Stimulated activated CD8-positive, alpha-beta memory T cell treated with anti-CD3 and anti-CD28 coated beads, Interleukin-7, amount 100 ng/mL, for 1 hour (primary cell): ENCODE measurements around the gene DCX.

ENCODE experiments used
- DNase-seq, 2 donors: peaks; one replicate each; pipeline ENCODE4 v3.0.0-alpha.2; 2020; ENCODE audit warnings: low read depth in 2 of 2

DCX gene

DNA sequence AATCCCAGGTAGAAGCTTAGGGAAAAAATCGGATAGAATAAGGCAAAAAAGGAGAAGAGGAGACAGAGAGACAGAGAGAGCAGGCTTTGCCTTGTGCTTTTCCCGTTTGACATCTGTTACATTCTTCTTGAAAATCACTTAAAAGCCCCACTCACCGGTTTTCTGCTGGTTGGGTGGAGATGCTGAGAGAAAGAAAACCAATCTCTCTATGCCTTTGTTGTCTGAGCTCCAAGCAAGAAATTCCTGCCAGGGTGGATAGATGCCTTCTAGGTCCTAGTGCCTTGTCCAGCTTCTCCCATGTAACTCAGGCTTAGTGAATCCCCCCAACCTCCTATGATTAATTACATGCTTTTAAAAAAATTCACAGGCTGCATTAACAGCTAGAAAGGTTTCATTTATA is at the start of gene DCX:
Gene DCX, minus strand, starts transcription at position 210 of the 400 bp plus-strand sequence. CDS start 1,794 bp downstream, outside the sequence.
- DNase-seq = no peak

DNA sequence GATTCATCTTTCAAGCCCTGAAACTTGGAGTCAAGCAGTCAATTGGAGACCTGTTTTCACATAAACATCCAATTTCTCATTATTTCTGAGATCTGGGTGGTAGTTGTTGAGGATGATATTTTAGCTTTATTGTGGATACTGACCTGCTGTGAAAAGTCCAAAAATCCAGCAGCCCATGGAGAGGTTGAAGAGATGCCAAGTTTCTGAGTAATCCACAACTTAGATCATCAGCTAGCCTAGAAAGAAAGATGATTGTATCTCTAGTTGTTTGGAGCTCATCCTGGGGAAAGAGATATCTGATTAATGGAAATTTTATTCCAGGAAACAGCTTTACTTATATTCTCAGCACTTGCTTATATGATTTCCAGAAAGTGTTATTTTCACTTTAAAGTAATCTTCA is 48.6 kb upstream of the DCX start:
- no peak for DNase-seq

DNA sequence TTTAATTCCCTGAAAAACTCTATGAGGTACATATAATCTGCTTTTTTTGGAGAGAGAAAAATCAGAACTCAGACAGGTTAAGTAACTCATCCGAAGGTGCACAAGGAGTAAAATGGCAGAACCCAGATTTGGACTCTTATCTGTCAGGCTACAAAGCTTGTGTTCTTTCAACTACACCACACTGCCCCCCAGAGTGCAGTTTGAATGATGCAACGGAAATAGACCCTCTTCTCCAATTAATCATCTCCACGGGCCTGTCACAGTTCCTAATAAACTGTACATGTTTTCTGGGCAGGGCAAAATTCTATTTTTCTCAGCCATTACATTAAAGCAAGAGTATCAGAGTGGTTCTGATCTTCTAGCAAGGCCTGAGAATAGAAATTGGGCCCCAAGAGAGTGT is 35.3 kb upstream of the DCX start:
- no peak for DNase-seq

DNA sequence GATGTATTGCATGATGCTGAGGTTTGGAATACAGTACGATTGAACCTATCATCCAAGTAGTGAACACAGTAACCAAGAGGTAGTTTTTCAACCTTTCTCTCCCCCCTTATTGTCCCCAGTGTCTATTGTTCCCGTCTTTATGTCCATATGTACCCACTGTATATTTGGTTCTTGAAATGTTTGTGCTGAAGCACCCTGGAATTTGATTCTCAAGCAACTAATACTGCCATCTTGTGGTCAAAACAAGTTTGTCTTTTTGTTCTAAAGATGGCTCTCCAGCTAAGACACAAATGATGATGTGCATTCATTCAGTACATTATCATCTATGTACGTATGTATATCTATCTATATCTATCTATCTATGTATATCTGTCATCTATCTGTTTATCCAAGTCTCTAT is 33.5 kb upstream of the DCX start:
- DNase-seq = no peak

DNA sequence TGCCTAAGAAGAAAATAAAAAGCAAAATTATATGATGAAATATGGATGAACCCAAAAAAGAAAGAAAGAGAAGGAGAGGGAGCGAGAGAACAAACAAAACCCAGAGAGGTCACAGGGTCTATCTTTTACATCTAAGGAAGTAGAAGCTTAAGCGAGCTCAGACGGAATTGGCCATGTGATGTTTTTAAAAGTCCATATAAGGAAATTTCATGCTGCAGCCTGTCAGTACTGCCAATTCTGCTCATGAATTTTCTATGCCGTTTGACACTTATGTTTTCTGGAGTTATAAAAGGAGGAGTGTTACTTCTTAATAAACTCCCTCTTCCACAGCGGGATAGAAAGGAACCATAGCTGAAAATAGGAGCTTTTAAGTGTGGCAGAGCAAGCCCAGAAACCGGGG is 32.9 kb upstream of the DCX start:
- DNase-seq = no peak

DNA sequence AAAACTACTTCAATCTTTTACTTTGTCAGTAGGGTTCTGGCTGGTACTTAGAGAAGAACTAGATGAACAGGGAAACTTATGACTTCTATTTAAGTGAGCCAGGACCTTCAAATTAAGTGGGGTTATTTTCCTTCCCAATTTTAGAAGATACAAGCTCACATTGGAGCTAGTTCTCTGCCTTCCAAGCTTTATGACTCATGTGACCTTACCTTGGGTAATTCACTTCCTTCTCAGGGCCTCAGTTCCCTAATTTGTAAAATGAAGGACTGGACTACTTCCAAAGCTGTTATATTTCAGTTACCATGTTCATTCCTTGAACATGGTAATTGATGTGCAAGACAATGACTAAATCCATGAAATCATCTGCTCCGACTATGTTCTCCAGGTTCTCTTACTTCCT is 32.0 kb upstream of the DCX start:
- no peak for DNase-seq

DNA sequence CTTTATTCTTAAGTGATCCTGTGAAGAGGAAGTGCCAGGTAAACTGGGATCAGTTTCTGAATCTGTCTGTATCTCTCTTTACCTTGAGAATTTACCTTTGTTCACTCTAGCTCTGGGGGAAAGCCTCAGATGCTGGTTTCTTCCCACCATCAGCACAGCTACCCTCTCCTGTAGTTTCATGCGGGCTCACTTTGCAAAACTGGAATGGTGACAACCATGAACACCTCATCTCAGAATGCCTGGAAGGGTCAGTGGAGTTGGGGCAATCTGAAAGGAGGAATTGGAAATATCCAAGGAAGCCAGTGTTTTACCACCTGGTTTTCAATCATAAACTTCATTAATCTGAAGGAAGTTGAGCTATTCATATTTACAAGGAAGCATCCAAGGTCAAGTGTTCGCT is 30.8 kb upstream of the DCX start:
- no peak for DNase-seq

DNA sequence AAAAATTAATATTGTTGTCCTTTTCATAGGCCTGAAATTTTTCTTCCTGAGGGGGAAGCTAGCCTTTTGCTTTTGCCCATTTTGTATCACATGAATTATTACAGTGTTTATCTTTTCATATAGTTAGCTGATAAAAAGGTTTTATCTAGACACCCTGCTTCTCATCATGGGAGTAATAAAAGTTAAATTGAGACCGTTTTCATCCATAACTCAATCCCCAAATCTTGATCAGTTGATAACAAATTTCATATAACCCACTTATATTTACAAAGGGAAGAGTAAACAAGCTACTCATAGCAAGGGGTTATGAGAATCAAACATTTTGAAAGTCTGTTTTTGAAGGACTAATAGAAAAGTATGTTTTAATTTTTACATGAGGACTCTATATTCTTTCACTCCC is 23.5 kb upstream of the DCX start:
- DNase-seq = no peak

DNA sequence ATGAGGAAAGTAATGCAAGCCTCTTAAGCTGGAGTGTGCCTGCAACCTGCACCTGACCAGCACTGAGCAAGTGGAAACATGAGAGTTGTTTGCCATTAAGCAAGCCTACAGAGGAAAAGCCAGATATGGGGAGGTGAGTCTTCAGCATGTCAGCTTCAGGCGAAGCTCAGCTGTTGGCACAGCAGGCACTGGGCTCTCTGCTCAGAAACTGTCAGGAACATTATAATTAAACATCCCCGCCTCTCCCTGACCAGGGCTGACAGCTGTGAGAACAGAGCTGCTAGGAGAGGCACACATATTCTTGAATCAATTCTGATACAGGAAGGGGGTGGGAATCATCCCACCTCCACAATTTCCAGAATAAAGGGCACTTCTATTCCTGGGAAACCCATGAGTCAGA is 19.0 kb upstream of the DCX start:
- DNase-seq = no peak

DNA sequence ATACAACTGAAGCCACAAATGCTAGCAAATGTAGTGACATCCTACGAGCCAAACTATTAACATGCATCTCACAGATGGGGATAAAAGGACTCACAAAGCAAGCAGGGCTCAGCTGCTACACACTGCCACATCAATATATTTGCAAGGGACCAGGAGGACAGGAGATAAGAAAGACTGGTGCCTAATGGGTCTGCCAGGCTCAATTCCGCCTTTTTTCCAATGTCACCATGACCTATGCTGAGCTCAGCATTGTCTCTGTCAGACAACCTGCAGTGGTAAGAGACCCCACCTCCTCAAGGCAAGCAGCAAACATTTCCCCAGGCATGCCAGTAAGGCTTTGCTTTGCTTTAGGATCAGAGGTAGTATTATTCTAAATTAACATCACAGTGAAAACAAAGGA is 435 bp downstream of the DCX start:
- no peak for DNase-seq

DNA sequence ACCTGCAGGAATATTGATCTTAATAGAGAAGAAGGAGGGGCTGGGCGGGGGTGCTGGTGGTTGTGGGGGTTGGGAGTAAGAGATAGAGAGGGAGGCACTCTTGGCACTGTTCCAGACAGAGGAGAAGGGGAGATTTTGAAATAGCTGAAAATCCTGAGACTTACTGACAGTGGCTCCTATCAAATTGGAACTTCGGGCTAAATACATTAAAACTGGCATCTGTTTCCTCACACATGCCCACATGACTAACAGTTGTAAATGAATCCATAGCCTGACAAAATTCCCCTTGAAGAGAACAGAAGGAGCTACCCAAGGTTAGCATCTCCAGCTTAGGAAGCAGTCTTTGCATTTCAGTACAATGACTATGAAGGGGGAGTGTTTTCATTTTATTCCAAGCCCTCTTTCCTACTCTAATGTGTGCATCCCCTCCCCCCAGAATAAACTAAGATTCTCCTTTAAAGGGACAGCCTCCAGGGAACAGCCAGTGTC is 1.4 kb downstream of the DCX start:
- DNase-seq = no peak

DNA sequence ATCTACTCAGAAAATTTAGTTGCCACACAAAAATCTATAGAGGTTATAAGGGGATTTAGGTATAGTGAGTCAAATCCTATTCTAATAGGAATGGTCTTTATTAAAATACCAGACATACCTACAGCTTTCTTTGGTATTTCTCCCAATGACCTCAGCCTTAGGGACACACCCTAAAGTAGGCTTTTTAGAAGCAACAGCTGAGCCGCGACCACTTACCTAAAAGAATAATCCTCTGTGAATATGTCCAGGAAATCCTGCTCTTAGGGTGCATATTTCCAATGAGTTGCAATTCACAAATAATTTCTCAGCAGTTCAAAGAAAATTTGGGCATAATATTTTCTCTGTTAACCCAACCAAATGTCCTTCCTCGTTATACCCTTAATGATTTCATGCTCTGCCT is 2.7 kb downstream of the DCX start:
- no peak for DNase-seq

DNA sequence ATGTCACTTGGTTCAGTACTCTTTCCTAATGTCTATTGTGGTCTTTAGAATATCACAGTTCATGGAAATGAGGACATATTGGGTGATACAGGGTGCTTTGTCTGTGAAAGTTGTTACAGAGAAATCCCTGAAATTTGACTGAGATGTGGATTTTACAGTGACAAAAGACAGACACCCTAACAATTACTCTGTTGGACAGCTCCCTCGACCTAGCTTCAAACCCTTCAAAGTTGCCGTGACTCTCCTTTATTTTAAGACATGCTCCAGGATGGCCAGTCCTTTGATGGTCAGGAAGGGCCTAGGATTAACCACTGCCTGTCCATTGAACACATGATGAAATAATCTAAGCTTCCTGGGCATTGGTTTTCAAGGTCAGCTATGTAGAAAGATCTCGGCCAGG is 4.0 kb downstream of the DCX start:
- DNase-seq = no peak

DNA sequence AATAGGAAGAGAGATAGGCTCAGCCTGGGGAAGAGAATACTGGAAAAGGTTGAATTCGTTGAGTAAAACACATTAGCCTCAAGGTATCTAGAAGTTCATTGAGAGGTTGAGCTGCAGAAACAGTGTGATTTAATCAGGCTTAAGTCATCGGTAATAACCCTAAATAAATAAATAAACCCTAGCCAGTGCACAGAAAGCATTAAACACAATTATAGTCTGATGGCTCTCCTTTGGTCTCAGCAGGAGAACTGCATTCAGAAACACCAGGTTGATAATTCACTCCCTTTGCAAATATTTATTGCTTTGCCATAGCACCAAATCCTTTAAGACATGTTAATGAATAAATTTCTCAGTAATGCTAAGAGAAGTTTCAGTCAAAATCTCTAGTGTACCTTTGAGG is 9.6 kb downstream of the DCX start:
- DNase-seq = no peak

DNA sequence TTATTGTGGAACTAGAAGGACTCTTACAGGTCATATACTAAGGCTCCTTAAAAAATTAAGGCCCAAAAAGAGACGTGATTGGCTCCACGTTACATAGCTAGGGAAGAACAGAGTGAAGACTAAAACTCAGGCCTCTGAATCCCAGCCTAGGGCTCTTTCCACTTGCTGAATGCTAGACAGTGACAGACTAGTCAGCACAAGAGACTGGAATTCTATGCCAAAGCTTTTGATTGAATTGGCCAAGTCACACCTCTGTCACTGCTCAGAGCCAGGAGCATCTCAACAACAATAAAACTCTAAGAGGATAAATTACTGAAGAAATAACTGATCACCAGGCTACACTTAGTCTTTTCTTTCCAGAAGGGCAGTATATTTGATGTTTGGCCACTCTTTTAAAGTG is 16.8 kb downstream of the DCX start:
- no peak for DNase-seq

DNA sequence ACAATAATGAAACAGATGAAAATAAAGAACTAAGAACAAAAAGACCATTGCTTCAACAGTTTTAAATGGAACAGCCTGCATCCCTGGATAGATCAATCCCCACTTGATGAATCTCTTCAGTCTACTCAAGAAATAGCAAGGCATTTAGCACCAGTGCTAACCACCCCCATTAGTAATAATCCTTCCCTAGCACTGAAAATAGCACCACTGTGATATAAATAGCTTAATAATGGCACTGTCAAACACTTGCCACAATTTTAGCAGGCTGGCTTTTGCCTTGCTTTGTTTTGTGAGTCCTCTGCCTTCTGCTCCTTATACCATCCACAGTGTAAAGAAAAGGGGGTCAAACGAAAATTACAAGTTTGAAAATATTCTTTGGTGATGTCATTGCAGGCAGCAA is 17.4 kb downstream of the DCX start:
- no peak for DNase-seq

DNA sequence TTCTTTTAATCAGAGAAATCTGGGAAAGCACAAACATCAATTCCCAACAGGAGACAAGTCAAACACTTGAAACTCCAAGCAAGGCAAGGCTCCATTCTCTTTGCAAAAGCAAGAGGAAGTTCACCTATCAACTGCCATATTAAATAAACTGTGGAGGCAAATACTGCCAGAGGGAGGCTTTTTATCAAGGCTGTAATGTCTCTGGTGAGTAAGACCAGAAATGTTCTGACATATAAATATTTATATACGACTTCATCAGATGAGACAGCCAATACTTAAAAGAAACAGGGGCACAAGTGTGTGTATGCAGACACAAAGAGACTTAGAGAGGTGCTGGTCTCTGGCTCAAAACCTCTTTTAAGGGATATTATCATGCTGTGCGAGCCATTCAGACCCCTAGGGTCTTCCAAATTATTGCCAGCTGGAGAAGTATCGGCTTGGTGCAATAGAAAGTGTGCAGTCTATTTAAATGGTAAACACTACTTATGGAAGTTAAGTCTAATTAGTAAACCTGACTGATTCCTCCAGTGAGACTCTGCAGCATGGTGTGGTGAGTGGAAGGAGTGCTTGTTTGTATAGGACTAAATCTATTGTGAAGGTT is 24.4 kb downstream of the DCX start:
- DNase-seq = no peak

DNA sequence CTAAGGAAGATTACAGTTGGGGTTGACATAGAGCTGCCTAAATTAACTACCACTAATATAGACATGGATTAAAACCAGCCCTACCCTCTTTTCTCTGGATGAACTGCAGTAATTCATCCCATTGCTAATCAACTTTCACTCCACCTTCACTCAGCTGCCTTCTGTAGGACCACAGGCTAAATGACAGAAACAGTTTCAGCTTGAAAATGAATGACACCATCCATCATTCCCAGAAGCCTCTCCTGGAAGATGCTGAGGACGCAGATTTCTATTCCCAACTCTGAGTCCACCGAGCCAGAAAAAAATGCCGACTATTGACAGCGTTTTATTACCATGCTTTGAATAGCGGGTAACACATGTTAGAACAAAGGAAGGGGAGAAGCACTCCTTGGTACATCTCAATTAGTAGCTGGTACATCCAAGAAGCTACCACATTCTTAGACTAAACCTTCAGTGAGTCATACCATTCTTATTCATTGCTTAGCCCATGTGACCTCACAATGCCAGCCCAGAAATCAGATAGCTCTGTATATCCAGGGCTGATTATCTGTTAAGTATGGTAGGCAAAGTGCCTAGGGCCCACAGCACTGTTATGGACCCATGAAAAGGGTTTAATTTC is 25.3 kb downstream of the DCX start:
- no peak for DNase-seq

DNA sequence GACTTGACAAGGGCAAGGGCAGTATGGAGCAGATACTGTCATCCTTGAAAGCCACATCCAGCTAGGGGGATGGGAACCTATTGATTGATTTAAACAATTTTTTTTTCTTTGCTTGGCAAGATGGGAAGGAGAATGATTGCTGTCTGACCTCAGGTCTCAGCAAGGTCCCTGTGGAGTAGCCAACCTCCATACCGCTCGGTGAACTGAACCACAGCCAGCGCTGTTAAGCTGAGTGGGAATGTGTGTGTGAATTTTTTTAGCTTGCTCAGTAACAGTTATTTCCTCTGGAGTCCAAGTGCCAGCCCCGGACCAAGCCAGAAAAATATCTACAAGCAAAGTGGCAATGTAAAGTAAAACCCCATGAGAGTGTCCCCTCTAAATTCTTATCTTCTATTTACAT is 25.9 kb downstream of the DCX start:
- no peak for DNase-seq

DNA sequence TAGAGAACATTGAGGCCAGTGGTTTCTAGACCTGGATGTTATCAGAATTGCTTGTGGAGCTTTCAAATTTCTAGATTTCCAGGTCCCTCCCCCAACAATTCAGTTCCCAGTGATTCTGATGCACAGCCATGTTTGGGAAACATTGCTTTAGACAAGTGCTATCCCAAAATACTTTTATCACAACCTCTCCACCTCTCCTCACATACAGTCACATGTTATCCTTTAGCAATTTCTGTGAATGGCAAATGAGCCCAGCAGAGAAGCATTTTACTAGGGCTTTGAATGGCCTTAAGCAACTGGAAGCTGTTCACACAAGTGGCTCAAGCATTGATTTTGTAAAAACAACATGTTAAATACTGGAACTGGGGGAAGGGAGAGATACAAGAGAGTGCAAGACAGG is 29.7 kb downstream of the DCX start:
- no peak for DNase-seq

DNA sequence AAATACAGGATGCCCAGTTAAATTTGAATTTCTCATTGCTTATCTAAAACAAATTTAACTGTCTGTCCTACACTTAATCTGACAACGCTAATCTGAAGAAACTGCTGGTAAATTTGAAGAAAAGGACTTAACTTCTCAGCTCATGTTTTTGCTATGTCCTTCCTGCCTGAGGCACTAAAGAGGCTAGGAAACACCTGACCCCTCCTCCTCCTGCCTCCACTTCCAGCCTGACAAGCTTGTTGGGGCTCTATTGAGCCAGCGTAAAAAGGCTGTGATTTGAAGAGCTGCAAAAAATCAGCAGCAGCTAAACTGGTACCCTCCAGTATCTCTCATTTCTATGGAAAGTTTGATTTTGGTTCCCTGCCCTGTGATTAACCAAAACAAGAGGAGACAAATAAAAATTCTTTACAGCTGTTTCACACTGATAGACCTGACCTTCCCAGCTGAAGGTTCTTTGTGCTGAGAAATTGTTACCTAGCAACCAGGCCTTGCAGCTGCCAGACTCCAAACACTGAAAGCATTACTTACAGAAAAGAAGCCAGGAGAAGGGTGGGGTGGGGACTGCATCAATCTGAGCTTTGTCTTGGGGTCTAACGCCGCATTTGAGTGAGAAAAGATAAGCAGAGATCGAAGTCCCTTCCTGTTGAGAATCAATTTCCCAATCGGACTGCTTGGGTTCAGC is 35.0 kb downstream of the DCX start:
- DNase-seq = no peak

DNA sequence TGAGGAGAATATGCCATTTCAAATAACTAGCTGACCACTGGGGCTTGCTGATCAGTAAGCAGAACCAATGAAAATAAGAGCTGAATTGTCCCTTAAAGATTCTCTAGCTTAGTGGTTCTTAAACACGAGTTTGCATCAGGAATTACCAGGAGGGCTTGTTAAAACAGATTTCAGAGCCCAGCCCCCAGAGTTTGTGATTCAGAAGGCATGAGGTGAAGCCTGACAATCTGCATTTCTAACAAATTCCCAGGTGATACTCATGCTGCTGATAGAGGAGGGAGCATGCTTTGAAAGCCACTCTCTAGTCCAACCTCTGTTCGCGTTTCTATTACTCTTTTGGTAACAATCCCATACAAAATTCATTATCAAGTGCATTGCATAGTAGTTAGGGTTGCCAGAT is 35.5 kb downstream of the DCX start:
- no peak for DNase-seq

DNA sequence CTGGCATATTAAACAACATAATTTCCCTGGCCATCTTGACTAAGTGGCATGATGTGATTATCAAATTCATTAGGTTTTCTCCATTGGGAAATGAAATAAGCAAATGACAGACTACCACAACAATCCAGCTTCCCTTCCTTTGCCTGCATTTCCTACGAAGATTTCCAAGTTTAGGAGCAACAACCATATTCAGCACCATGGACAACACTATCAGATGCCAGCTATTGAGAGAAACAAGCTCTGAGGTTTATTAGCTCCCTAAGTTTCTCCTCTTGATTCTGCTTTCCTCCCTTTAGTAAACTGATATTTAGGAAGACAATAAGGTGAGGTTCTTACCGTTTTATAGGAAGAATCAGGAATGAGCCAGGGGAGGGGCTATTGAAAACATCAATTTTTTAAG is 36.2 kb downstream of the DCX start:
- no peak for DNase-seq

DNA sequence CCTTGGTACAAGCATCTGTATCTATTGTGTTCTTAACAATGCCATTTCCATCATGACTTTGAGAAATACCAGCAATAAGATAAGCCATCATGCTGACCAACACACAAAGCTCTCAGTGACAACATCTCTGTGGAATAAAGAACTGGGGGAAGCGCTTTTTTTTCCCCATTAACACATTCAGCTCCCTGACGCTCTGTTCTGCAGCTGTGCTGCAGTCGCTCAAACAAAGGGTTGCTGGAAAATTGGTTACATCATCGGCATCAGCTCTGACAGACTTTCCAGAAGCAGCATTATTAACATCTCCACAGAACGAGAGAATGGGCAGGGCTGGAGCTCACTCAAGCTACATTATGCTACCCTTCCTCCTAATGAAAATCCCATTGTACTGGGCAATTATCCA is 39.9 kb downstream of the DCX start:
- DNase-seq = no peak
